LNCaP clone FGC (cell line): ENCODE results near the gene TBCCD1.
"Not testable (repeated sequence)": the region's sequence is repeated elsewhere in the genome, so short reads cannot be mapped to it uniquely, and the experiment has no call there.

Experiments
- DNase-seq: peaks from one replicate; pipeline ENCODE4 v3.0.0-alpha.2; 2011; ENCODE audit warnings: low read depth
- H3K4me3 ChIP-seq: 2 replicates; pipeline ENCODE4 v1.5.1; 2011; ENCODE audit warnings: mild to moderate bottlenecking, low read depth, low read length, control low read depth
- CTCF ChIP-seq: IDR thresholded peaks from 2 replicates; pipeline ENCODE4 v1.5.1; 2012; ENCODE audit warnings: mild to moderate bottlenecking; ENCODE audit not compliant: control insufficient read depth, insufficient read depth; ENCODE audit errors: extremely low read depth

TBCCD1 gene

GRCh38 chr3:186509423-186509822 is 57.7 kb downstream of the TBCCD1 start:
- no peak for DNase-seq
- no peak for TF ChIP-seq CTCF
- no peak overlapping the region for H3K4me3 ChIP-seq

- no peak for TF ChIP-seq CTCF
Measured at GRCh38 chr3:186506857-186507256, 60.3 kb downstream of the TBCCD1 start.

GRCh38 chr3:186506191-186506739 is 60.9 kb downstream of the TBCCD1 start:
- no peak overlapping the region for H3K4me3 ChIP-seq
- no peak for TF ChIP-seq CTCF
- DNase-seq: no peak

More at GRCh38 chr3:186506857-186507256, 60.3 kb downstream of the TBCCD1 start:
- DNase-seq: no peak
- H3K4me3 ChIP-seq: no peak overlapping the region

- DNase-seq: no peak
- TF ChIP-seq CTCF: no peak
- no peak overlapping the region for H3K4me3 ChIP-seq
Measured at GRCh38 chr3:186502966-186503712, 64.0 kb downstream of the TBCCD1 start.

GRCh38 chr3:186502138-186502948 is 64.8 kb downstream of the TBCCD1 start:
- no peak overlapping the region for H3K4me3 ChIP-seq
- no peak for TF ChIP-seq CTCF
- DNase-seq: no peak

GRCh38 chr3:186499949-186500348 is 67.2 kb downstream of the TBCCD1 start:
- not testable (repeated sequence) for DNase-seq, H3K4me3 ChIP-seq

GRCh38 chr3:186498022-186498421 is 69.1 kb downstream of the TBCCD1 start:
- not testable (repeated sequence) for DNase-seq, H3K4me3 ChIP-seq
